ENCODE data around the gene CELF3.

DNA sequence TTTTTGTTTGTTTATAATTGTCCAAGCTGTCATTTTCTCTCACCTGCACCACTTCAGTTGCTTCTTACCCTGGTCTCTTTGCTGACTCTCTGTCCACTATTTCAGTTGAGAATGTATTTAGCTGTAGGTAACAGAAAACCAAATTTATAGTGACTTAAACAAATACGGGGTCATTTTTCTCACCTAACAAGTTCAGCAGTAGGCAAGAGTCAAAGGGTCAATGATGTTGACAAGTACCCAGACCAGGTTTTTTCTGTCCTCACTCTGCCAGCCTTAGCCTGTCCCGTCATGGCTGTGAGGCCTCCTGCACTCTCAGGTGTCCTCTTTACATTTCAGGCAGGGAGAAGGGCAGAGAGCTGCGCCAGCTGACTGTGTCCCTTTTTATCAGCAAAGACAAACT, 16.5 kb upstream of the CELF3 start:
- TF ChIP-seq, protein P1, sequence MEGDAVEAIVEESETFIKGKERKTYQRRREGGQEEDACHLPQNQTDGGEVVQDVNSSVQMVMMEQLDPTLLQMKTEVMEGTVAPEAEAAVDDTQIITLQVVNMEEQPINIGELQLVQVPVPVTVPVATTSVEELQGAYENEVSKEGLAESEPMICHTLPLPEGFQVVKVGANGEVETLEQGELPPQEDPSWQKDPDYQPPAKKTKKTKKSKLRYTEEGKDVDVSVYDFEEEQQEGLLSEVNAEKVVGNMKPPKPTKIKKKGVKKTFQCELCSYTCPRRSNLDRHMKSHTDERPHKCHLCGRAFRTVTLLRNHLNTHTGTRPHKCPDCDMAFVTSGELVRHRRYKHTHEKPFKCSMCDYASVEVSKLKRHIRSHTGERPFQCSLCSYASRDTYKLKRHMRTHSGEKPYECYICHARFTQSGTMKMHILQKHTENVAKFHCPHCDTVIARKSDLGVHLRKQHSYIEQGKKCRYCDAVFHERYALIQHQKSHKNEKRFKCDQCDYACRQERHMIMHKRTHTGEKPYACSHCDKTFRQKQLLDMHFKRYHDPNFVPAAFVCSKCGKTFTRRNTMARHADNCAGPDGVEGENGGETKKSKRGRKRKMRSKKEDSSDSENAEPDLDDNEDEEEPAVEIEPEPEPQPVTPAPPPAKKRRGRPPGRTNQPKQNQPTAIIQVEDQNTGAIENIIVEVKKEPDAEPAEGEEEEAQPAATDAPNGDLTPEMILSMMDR (IDR thresholded peaks at IDR 0.05) = no peak
- no peak for TF ChIP-seq POLR2AphosphoS5 (IDR thresholded peaks at IDR 0.05)
